Activated CD4-positive, alpha-beta T cell treated with anti-CD3 and anti-CD28 coated beads for 4 hours (primary cell): ENCODE results near the gene SERGEF.
"Not testable (repeated sequence)": the region's sequence is repeated elsewhere in the genome, so short reads cannot be mapped to it uniquely, and the experiment has no call there.

Experiments used
- DNase-seq, 2 donors: peaks; one replicate each; pipeline ENCODE4 v3.0.0-alpha.2; 2020

SERGEF gene

GRCh38 chr11:18000128-18000527 is 12.7 kb downstream of the SERGEF start:
- DNase-seq = not testable (repeated sequence)

GRCh38 chr11:17992916-17993315 is 19.9 kb downstream of the SERGEF start:
- DNase-seq = no peak

- DNase-seq = peak; percentile 30 to 54
Observed at GRCh38 chr11:17991783-17992433, 20.9 kb downstream of the SERGEF start.

- no peak for DNase-seq
Observed at GRCh38 chr11:17989306-17989705, 23.5 kb downstream of the SERGEF start.

- no peak for DNase-seq
Observed at GRCh38 chr11:17988465-17988864, 24.4 kb downstream of the SERGEF start.

- DNase-seq = no peak
Observed at GRCh38 chr11:17987826-17988225, 25.0 kb downstream of the SERGEF start.

- no peak for DNase-seq
Observed at GRCh38 chr11:17986711-17987220, 26.1 kb downstream of the SERGEF start.

GRCh38 chr11:17986007-17986710 is 26.7 kb downstream of the SERGEF start:
- no peak for DNase-seq

GRCh38 chr11:17985517-17985916 is 27.3 kb downstream of the SERGEF start:
- DNase-seq = no peak

- DNase-seq = no peak
Observed at GRCh38 chr11:17983569-17983968, 29.3 kb downstream of the SERGEF start.

- DNase-seq = peak; percentile 14 to 31
Observed at GRCh38 chr11:17979770-17980371, 33.0 kb downstream of the SERGEF start.

- no peak for DNase-seq
Observed at GRCh38 chr11:17978553-17979287, 34.1 kb downstream of the SERGEF start.

GRCh38 chr11:17976651-17977050 is 36.2 kb downstream of the SERGEF start:
- no peak for DNase-seq

- DNase-seq = no peak
Observed at GRCh38 chr11:17974246-17974645, 38.6 kb downstream of the SERGEF start.

GRCh38 chr11:17972987-17973386 is 39.9 kb downstream of the SERGEF start:
- DNase-seq = no peak

GRCh38 chr11:17968206-17968605 is 44.6 kb downstream of the SERGEF start:
- no peak for DNase-seq

- DNase-seq = no peak
Observed at GRCh38 chr11:17967661-17968060, 45.2 kb downstream of the SERGEF start.

- DNase-seq = no peak
Observed at GRCh38 chr11:17960091-17960490, 52.8 kb downstream of the SERGEF start.

- DNase-seq = no peak
Observed at GRCh38 chr11:17958446-17958845, 54.4 kb downstream of the SERGEF start.

GRCh38 chr11:17954395-17955252 is 58.2 kb downstream of the SERGEF start:
- DNase-seq = no peak

- DNase-seq = no peak
Observed at GRCh38 chr11:17952487-17952886, 60.4 kb downstream of the SERGEF start.

- no peak for DNase-seq
Observed at GRCh38 chr11:17951685-17952388, 61.0 kb downstream of the SERGEF start.
